GM23248 (cell line): Measurements from ENCODE around the gene PRKAG1. TPM values are rescaled to one million over a fixed set of nuclear protein-coding genes. Genes with fewer than 3 reads are reported as not detected.

ENCODE experiments used
- DNase-seq: peaks from one replicate; pipeline ENCODE4 v3.0.0-alpha.2; 2015
- H2AFZ ChIP-seq: fragments of 200-600 bp; sonication (generic); 2 replicates; pipeline ENCODE4 v1.6.1; 2016; ENCODE audit warnings: antibody characterized with exemption
- H3F3A ChIP-seq: fragments of 200-600 bp; sonication (generic); 2 replicates; pipeline ENCODE4 v1.6.1; 2016; ENCODE audit warnings: mild to moderate bottlenecking, antibody characterized with exemption, mixed run types; ENCODE audit not compliant: insufficient read depth
- H3K27ac ChIP-seq: fragments of 200-600 bp; sonication (generic); 2 replicates; pipeline ENCODE4 v1.5.1; 2016; ENCODE audit warnings: mild to moderate bottlenecking
- H3K27me3 ChIP-seq: fragments of 200-600 bp; sonication (generic); replicated peaks from 2 replicates; pipeline ENCODE4 v1.6.1; 2016; ENCODE audit warnings: mild to moderate bottlenecking; ENCODE audit not compliant: insufficient read depth
- H3K36me3 ChIP-seq: fragments of 200-600 bp; sonication (generic); 2 replicates; pipeline ENCODE4 v1.6.1; 2016; ENCODE audit warnings: low read depth, mild to moderate bottlenecking
- H3K4me1 ChIP-seq: fragments of 200-600 bp; sonication (generic); 2 replicates; pipeline ENCODE4 v1.6.1; 2016; ENCODE audit warnings: mild to moderate bottlenecking; ENCODE audit not compliant: insufficient read depth
- H3K4me2 ChIP-seq: fragments of 200-600 bp; sonication (generic); one replicate; pipeline ENCODE4 v1.6.1; 2016; ENCODE audit warnings: mild to moderate bottlenecking; ENCODE audit not compliant: unreplicated experiment
- H3K4me3 ChIP-seq: fragments of 200-600 bp; sonication (generic); 2 replicates; pipeline ENCODE4 v1.5.1; 2016; ENCODE audit warnings: mild to moderate bottlenecking
- H3K79me2 ChIP-seq: fragments of 200-600 bp; sonication (generic); 2 replicates; pipeline ENCODE4 v1.6.1; 2016; ENCODE audit warnings: mild to moderate bottlenecking; ENCODE audit not compliant: insufficient read depth
- H3K9ac ChIP-seq: fragments of 200-600 bp; sonication (generic); 2 replicates; pipeline ENCODE4 v1.6.1; 2016; ENCODE audit warnings: mild to moderate bottlenecking
- H3K9me2 ChIP-seq: fragments of 200-600 bp; sonication (generic); 2 replicates; pipeline ENCODE4 v1.6.1; 2016; ENCODE audit warnings: mixed run types, mild to moderate bottlenecking, moderate library complexity; ENCODE audit not compliant: insufficient read depth
- H3K9me3 ChIP-seq: fragments of 200-600 bp; sonication (generic); one replicate; pipeline ENCODE4 v1.6.1; 2017; ENCODE audit warnings: low read depth
- H4K20me1 ChIP-seq: fragments of 200-600 bp; sonication (generic); 2 replicates; pipeline ENCODE4 v1.6.0; 2016; ENCODE audit not compliant: insufficient read depth
- EZH2 ChIP-seq: fragments of 200-600 bp; sonication (generic); IDR thresholded peaks from 2 replicates; pipeline ENCODE4 v1.6.1; 2018; ENCODE audit warnings: antibody characterized with exemption, mild to moderate bottlenecking; ENCODE audit not compliant: insufficient read depth, poor library complexity, severe bottlenecking
- EZH2phosphoT487 ChIP-seq: fragments of 200-600 bp; sonication (generic); IDR thresholded peaks from 2 replicates; pipeline ENCODE4 v1.6.1; 2018; ENCODE audit warnings: antibody characterized with exemption, moderate library complexity, mild to moderate bottlenecking, low read depth; ENCODE audit not compliant: insufficient read depth
- WGBS, 2 experiments: methylation state at CpG; one replicate each; pipeline ENCODE4 v1.1.6; 2015 to 2017; ENCODE audit warnings: low lambda C conversion rate in 2 of 2, low coverage in 1 of 2; ENCODE audit errors: missing lambda C conversion rate in 2 of 2; 5-methylcytosine and 5-hydroxymethylcytosine counted together
- in situ Hi-C: fragments of 300-500 bp; cut with MboI; formaldehyde crosslinking; loops from 2 replicates; pipeline ENCODE4 v1.15.0; 2020
- polyA plus RNA-seq: library from polyadenylated mRNA; unstranded; fragments of >200 nt; fragmentation: Nextera tagmentation; extraction: Ambion mirVana; gene quantifications from 2 replicates; pipeline ENCODE4 v1.2.1, GENCODE V29; 2016
- total RNA-seq: library from RNA; depleted of rRNA; stranded (reverse); fragments of >200 nt; shearing (Covaris generic); gene quantifications from 2 replicates; pipeline ENCODE4 v1.2.3, GENCODE V29; 2014

PRKAG1 gene
- total and polyA plus RNA-seq, 2 experiments from 2014 or later: 62.5 to 91.3 TPM

DNA sequence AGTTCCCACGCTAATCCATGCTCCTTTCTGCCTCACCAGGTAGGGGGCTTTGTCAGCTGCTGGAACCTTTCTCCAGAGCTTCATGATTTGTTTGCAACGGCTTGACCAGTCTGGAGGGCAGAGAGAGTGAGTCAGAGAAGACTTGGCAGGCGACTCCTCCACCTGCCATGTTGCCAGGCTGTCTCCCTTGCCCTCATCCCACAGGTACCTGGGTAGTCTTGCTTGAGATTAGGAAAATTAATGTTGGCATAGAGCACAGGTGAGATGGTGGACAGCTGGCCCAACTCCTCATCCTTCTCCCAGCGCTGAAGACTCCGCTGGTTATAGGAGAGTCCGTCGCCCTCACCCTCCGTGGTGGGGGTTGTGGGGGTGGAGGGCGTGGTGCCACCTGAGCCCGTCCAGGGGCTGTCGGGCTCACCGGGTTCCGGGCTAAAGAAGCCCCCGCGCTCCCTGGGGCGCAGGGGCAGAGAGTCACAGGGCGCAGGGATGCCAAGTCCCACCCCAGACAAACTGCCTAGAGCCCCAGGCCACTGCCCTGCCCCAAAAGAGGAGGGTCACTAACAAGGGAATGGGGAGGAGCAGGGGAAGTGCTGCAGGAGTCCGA lies 23.4 kb upstream of the PRKAG1 start:
- 83 to 89% methylated on average over 15 to 18 of the region's 18 CpGs for WGBS, 2 experiments
- Histone ChIP-seq H3K4me1 (no peaks in the 10 kb centered on the region), H4K20me1 (no peaks in the 10 kb centered on the region), H3K27me3 (no peaks in the 10 kb centered on the region), H3F3A (no peaks in the 10 kb centered on the region), H3K36me3 (peaks cover 26% of the 10 kb centered on the region; the same call in 1 of the 2 replicates), H3K4me2 (no peak overlapping the region), H3K27ac (no peak overlapping the region), H2AFZ (no peak overlapping the region), H3K4me3 (no peak overlapping the region), H3K79me2 (peaks cover 14% of the 10 kb centered on the region), H3K9me3 (no peaks in the 10 kb centered on the region), H3K9me2 (no peaks in the 10 kb centered on the region), H3K9ac (no peak overlapping the region)
- TF ChIP-seq EZH2phosphoT487 (no peak), EZH2 (no peak)
- in situ Hi-C loops: no loop called here
- DNase-seq: no peak

DNA sequence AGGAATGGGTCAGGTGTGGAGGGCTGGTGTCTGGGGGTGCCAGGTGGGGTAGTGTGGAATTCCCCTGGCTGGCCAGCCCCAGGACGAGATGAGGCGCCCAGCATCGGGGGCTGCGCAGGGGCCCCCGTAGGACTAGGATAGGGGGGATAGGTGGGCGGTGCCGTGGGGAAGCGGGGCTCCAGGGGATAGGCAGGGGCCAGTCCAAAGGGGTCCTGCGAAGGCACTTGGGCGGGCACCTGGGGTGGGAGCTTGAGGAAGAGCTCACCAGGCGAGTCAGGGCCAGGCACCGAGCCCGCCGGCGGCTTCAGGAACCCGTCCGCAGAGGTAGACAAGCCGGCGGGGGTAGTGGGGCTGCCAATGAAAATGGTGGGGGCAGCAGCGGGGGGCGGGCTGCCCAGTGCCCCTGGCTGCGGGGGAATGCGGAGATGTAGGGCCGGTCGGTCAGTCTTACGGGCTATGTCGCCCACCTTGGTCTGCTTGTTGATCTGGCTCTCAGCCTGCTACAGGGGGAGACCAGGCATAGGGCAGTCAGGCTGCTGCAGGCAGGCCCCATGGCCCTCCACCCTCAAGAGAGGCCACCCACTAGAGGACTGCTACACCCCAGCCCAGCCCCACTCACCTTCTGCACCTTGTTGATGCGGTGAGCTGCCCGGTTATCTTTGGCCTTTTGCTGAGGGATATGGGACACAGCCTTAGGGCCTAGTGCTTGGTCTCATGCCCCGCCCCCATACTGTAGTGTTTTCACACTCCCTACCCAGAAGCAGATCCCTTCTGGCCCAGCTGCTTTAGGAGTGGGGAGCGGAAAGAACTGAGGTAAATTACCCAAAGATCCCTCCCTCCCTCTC lies 22.7 kb upstream of the PRKAG1 start:
- peaks cover 12% of the 10 kb centered on the region for H3K79me2 ChIP-seq
- H3K4me1 ChIP-seq: no peaks in the 10 kb centered on the region
- no peak overlapping the region for H3K4me3 ChIP-seq
- no peaks in the 10 kb centered on the region for H3K9me3 ChIP-seq
- no peak for TF ChIP-seq EZH2
- no peak for TF ChIP-seq EZH2phosphoT487
- H3K9ac ChIP-seq: no peak overlapping the region
- H2AFZ ChIP-seq: no peak overlapping the region
- H3K36me3 ChIP-seq: peaks cover 31% of the 10 kb centered on the region; the same call in 1 of the 2 replicates
- no peak for DNase-seq
- H3K9me2 ChIP-seq: no peaks in the 10 kb centered on the region
- in situ Hi-C loops: no loop called here
- no peaks in the 10 kb centered on the region for H4K20me1 ChIP-seq
- 94 to 98% methylated on average over 8 to 31 of the region's 31 CpGs for WGBS, 2 experiments
- H3F3A ChIP-seq: no peaks in the 10 kb centered on the region
- no peaks in the 10 kb centered on the region for H3K27me3 ChIP-seq
- H3K4me2 ChIP-seq: no peak overlapping the region
- H3K27ac ChIP-seq: no peak overlapping the region

DNA sequence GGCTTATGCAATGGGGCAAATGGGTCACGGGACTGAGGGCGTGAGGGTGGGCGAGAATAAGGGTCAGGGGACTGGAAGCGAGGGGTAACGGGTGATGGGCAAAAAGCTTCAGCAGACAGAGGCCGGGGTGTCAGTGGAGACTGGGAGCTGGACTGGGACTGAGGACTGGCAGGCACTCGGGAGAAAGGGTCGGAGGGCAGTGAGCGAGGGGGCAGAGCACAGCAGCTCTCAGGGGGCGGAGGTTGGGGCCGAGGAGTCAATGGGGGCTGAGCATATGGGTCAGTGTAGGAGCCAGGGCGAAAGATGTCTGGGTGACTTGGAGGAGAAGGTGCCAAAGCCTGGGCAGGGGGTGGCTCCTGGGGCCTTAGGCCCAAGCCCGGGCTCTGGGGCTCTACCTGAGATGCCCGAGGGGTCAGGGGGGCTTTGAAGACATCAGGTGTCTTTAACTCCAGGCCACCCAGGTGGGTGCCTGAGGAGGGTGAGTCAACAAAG lies 21.8 kb upstream of the PRKAG1 start:
- Histone ChIP-seq H4K20me1 (no peaks in the 10 kb centered on the region), H3K9me3 (no peaks in the 10 kb centered on the region), H2AFZ (no peak overlapping the region), H3K9me2 (no peaks in the 10 kb centered on the region), H3K36me3 (peaks cover 23% of the 10 kb centered on the region; the same call in 1 of the 2 replicates), H3K4me1 (no peaks in the 10 kb centered on the region), H3K9ac (no peak overlapping the region), H3K4me3 (no peak overlapping the region), H3K4me2 (no peak overlapping the region), H3F3A (no peaks in the 10 kb centered on the region), H3K79me2 (peaks cover 11% of the 10 kb centered on the region), H3K27me3 (no peaks in the 10 kb centered on the region), H3K27ac (no peak overlapping the region)
- no peak for DNase-seq
- in situ Hi-C loops: no loop called here
- whole genome bisulfite sequencing, 2 experiments: 91 to 98% methylated on average over 4 to 14 of the region's 14 CpGs
- TF ChIP-seq EZH2phosphoT487 (no peak), EZH2 (no peak)

DNA sequence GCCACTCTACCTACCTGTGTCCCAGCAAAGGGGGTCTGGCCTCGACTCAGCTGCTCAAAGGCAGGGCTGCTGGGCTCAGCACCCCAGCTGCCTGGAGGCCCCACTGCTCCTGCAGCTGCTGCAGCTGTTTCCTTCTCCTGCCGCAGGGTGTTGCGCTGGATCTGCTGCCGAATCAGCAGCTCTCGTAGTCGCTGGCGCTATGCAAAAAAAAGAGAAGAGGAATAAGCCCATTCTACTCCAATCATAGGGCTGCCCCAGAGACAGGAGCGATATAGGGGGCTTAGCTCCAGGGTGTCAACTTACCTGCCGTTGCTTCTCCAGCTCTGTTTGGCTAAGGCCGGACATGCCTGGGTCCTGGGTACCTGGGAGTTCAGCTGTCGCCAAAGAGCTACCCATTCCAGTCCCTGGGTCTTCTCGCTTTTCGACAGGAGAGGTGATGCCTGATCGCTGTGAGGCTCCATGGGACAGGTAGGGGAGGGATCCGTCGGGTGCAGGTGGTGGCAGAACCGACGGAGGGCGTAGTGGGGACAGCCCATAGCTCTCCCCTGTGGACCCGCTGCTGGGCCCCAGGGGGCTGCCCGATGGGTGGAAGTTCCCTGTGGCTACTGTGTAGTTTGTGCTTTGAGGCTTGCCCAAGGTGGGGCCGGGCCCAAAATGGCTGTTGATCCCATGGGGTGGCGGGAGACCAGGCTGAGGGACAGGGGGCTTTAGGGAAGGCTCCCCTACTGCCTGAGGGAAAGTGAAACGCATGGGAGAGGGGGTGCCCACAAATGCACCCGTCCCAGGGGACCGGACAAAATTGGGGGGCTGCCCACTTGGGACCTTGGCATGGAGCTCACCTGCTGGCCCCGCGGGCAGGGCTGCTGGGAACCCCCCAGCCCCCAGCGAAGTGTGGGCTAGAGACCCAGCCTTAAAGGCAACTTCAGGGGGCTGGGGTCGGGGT lies 21.1 kb upstream of the PRKAG1 start:
- WGBS, 2 experiments: 91 to 94% methylated on average over 29 to 30 of the region's 30 CpGs
- no peaks in the 10 kb centered on the region for H3K9me3 ChIP-seq
- H3K4me2 ChIP-seq: no peak overlapping the region
- no peaks in the 10 kb centered on the region for H3K9me2 ChIP-seq
- DNase-seq: no peak
- no peak overlapping the region for H3K9ac ChIP-seq
- H3K4me1 ChIP-seq: no peaks in the 10 kb centered on the region
- TF ChIP-seq EZH2phosphoT487: no peak
- TF ChIP-seq EZH2: no peak
- H4K20me1 ChIP-seq: no peaks in the 10 kb centered on the region
- in situ Hi-C loops: no loop called here
- H2AFZ ChIP-seq: no peak overlapping the region
- H3K4me3 ChIP-seq: no peak overlapping the region
- no peaks in the 10 kb centered on the region for H3F3A ChIP-seq
- peaks cover 17% of the 10 kb centered on the region; the same call in 1 of the 2 replicates for H3K36me3 ChIP-seq
- peaks cover 11% of the 10 kb centered on the region for H3K79me2 ChIP-seq
- no peaks in the 10 kb centered on the region for H3K27me3 ChIP-seq
- no peak overlapping the region for H3K27ac ChIP-seq
